ENCODE results near the gene RABAC1. TPM values are rescaled to one million over a fixed set of nuclear protein-coding genes. Genes with fewer than 3 reads are reported as not detected.

RABAC1 gene
- total RNA-seq, 1 donor from 2014 or later, result 130 TPM

- H3K36me3 ChIP-seq (ENCODE audit: control insufficient read depth, insufficient read depth, low read length), result no peaks in the 10 kb centered on the region
- H3K27me3 ChIP-seq (ENCODE audit: control insufficient read depth, insufficient read depth, low read length), result peaks cover 91% of the 10 kb centered on the region
- DNase-seq (ENCODE audit: low read depth), result no peak
- peak; percentile 61 for TF ChIP-seq CTCF (IDR thresholded peaks at IDR 0.05; ENCODE audit: insufficient read depth, low read length, poor library complexity, severe bottlenecking)
- no peak overlapping the region for H3K4me3 ChIP-seq (ENCODE audit: low read depth, low read length)
Measured at GRCh38 chr19:41930926-41931592, 28.1 kb downstream of the RABAC1 start.

- no peak for DNase-seq (ENCODE audit: low read depth)
- TF ChIP-seq CTCF (IDR thresholded peaks at IDR 0.05; ENCODE audit: insufficient read depth, low read length, poor library complexity, severe bottlenecking), result no peak
- H3K27me3 ChIP-seq (ENCODE audit: control insufficient read depth, insufficient read depth, low read length), result peaks cover 93% of the 10 kb centered on the region
- H3K4me3 ChIP-seq (ENCODE audit: low read depth, low read length), result no peak overlapping the region
- no peaks in the 10 kb centered on the region for H3K36me3 ChIP-seq (ENCODE audit: control insufficient read depth, insufficient read depth, low read length)
Measured at GRCh38 chr19:41930322-41930722, 28.8 kb downstream of the RABAC1 start.

- H3K36me3 ChIP-seq (ENCODE audit: control insufficient read depth, insufficient read depth, low read length), result no peaks in the 10 kb centered on the region
- H3K27me3 ChIP-seq (ENCODE audit: control insufficient read depth, insufficient read depth, low read length), result peaks cover 93% of the 10 kb centered on the region
- no peak for TF ChIP-seq CTCF (IDR thresholded peaks at IDR 0.05; ENCODE audit: insufficient read depth, low read length, poor library complexity, severe bottlenecking)
- H3K4me3 ChIP-seq (ENCODE audit: low read depth, low read length), result no peak overlapping the region
- no peak for DNase-seq (ENCODE audit: low read depth)
Measured at GRCh38 chr19:41929536-41930071, 29.5 kb downstream of the RABAC1 start.

GRCh38 chr19:41928754-41929535 is 30.2 kb downstream of the RABAC1 start:
- peaks cover 93% of the 10 kb centered on the region for H3K27me3 ChIP-seq (ENCODE audit: control insufficient read depth, insufficient read depth, low read length)
- DNase-seq (ENCODE audit: low read depth), result no peak

GRCh38 chr19:41928221-41928683 is 30.9 kb downstream of the RABAC1 start, which contains the start of gene ERFL:
Gene ERFL, minus strand, starts transcription at chr19:41928449. Its CDS starts 15,530 bp downstream, at chr19:41912919.
- H3K4me3 ChIP-seq (ENCODE audit: low read depth, low read length), result peak within 1 kb of the TSS; percentile 21
- H3K36me3 ChIP-seq (ENCODE audit: control insufficient read depth, insufficient read depth, low read length), result no peaks in the 10 kb centered on the region
- H3K27me3 ChIP-seq (ENCODE audit: control insufficient read depth, insufficient read depth, low read length), result peaks cover 91% of the 10 kb centered on the region
- DNase-seq (ENCODE audit: low read depth), result no peak
- no peak for TF ChIP-seq CTCF (IDR thresholded peaks at IDR 0.05; ENCODE audit: insufficient read depth, low read length, poor library complexity, severe bottlenecking)

More at GRCh38 chr19:41928754-41929535, 30.2 kb downstream of the RABAC1 start:
- TF ChIP-seq CTCF (IDR thresholded peaks at IDR 0.05; ENCODE audit: insufficient read depth, low read length, poor library complexity, severe bottlenecking), result no peak
- no peaks in the 10 kb centered on the region for H3K36me3 ChIP-seq (ENCODE audit: control insufficient read depth, insufficient read depth, low read length)
- no peak overlapping the region for H3K4me3 ChIP-seq (ENCODE audit: low read depth, low read length)

All from kidney epithelial cell (primary cell).